ENCODE measurements around the gene FAM200A. TPM values are rescaled to one million over a fixed set of nuclear protein-coding genes. Genes with fewer than 3 reads are reported as not detected.
"Not testable (repeated sequence)": the region's sequence is repeated elsewhere in the genome, so short reads cannot be mapped to it uniquely, and the experiment has no call there.

FAM200A gene
- total RNA-seq, 4 donors from 2014 or later = 2.1 to 3.8 (median 3.3) TPM

- Histone ChIP-seq H3K4me1 (peaks cover 30 to 57% (median 43%) of the 10 kb centered on the region in 4 donors), H3K27ac (replicated peaks in 1 of 4) (no peak overlapping the region), H3K9me3 (no peaks in the 10 kb centered on the region), H3K27me3 (no peaks in the 10 kb centered on the region), H3K36me3 (peaks cover 0 to 37% (median 8%) of the 10 kb centered on the region in 4 donors), H3K4me3 (no peak overlapping the region)
- no peak for TF ChIP-seq EP300 (IDR thresholded peaks at IDR 0.05)
- TF ChIP-seq POLR2AphosphoS5 (IDR thresholded peaks at IDR 0.05) = no peak
- no peak for TF ChIP-seq CTCF (IDR thresholded peaks at IDR 0.05)
- no peak for TF ChIP-seq POLR2A (IDR thresholded peaks at IDR 0.05; ENCODE audit: low read depth)
- intact Hi-C loops (cut with DNase I) = loop anchor here (5.0 kb wide), 2 partner anchors 53 to 62 kb away; partner anchors contain the start of genes ZKSCAN5, ZNF394 and ZSCAN25
- WGBS = 83% methylated on average over 2 of the region's 2 CpGs
- DNase-seq (ENCODE audit: extremely low spot score) = no peak
These were observed 3.0 kb upstream of the FAM200A start for GRCh38 chr7:99554939-99555338.

- TF ChIP-seq POLR2AphosphoS5 (IDR thresholded peaks at IDR 0.05) (no peak), EP300 (IDR thresholded peaks at IDR 0.05) (no peak), CTCF (IDR thresholded peaks at IDR 0.05) (no peak), POLR2A (IDR thresholded peaks at IDR 0.05; ENCODE audit: low read depth) (no peak)
- peaks cover 23 to 47% (median 35%) of the 10 kb centered on the region in 4 donors for H3K4me1 ChIP-seq
- no peak for DNase-seq (ENCODE audit: extremely low spot score)
- H3K9me3 ChIP-seq = no peaks in the 10 kb centered on the region
- no peak overlapping the region for H3K27ac ChIP-seq (replicated peaks in 1 of 4)
- H3K4me3 ChIP-seq = no peak overlapping the region
- peaks cover 4 to 47% (median 12%) of the 10 kb centered on the region in 4 donors for H3K36me3 ChIP-seq
- intact Hi-C loops (cut with DNase I) = loop anchor here (5.0 kb wide), 1 partner anchor 51 kb away; the partner anchor contains the start of genes ZKSCAN5 and ZNF394
- WGBS = 93% methylated on average over 4 of the region's 4 CpGs
- H3K27me3 ChIP-seq = no peaks in the 10 kb centered on the region
These were observed 1.1 kb upstream of the FAM200A start for GRCh38 chr7:99553039-99553438.

- peak overlapping the region; percentile 87 to 89 (median 88) for H3K27ac ChIP-seq (replicated peaks in 1 of 4)
- no peak for DNase-seq (ENCODE audit: extremely low spot score)
- peak overlapping the region; percentile 78 to 97 (median 86) for H3K4me3 ChIP-seq
- H3K9me3 ChIP-seq = no peaks in the 10 kb centered on the region
- H3K36me3 ChIP-seq = peaks cover 15 to 54% (median 19%) of the 10 kb centered on the region in 4 donors
- H3K4me1 ChIP-seq = peaks cover 14 to 33% (median 20%) of the 10 kb centered on the region in 4 donors
- 13% methylated on average over 6 of the region's 15 CpGs for WGBS
- H3K27me3 ChIP-seq = no peaks in the 10 kb centered on the region
- no peak for TF ChIP-seq POLR2AphosphoS5 (IDR thresholded peaks at IDR 0.05)
- TF ChIP-seq CTCF (IDR thresholded peaks at IDR 0.05) = no peak
- TF ChIP-seq POLR2A (IDR thresholded peaks at IDR 0.05; ENCODE audit: low read depth) = no peak
- no peak for TF ChIP-seq EP300 (IDR thresholded peaks at IDR 0.05)
- intact Hi-C loops (cut with DNase I) = loop anchor here (5.0 kb wide), 1 partner anchor 49 kb away; the partner anchor contains the start of genes ZKSCAN5 and ZNF394
These were observed 580 bp downstream of the FAM200A start for GRCh38 chr7:99551334-99551733.

GRCh38 chr7:99549545-99549944, 2.4 kb downstream of the FAM200A start:
- H3K4me1 ChIP-seq = peaks cover 14 to 25% (median 19%) of the 10 kb centered on the region in 4 donors
- H3K27me3 ChIP-seq; H3K9me3 ChIP-seq; H3K27ac ChIP-seq (replicated peaks in 1 of 4); H3K4me3 ChIP-seq; intact Hi-C loops (cut with DNase I); DNase-seq (ENCODE audit: extremely low spot score): not testable (repeated sequence)
- WGBS = 100% methylated on average over 1 of the region's 2 CpGs
- peaks cover 12 to 38% (median 15%) of the 10 kb centered on the region in 4 donors for H3K36me3 ChIP-seq

GRCh38 chr7:99545308-99545707, 6.6 kb downstream of the FAM200A start:
- Histone ChIP-seq H3K9me3 (peaks cover 0 to 27% (median 17%) of the 10 kb centered on the region in 4 donors), H3K36me3 (peaks cover 12 to 31% (median 20%) of the 10 kb centered on the region in 4 donors)
- WGBS = 95% methylated on average over 5 of the region's 5 CpGs
- H3K4me3 ChIP-seq; H3K27me3 ChIP-seq; DNase-seq (ENCODE audit: extremely low spot score); H3K4me1 ChIP-seq; H3K27ac ChIP-seq (replicated peaks in 1 of 4); intact Hi-C loops (cut with DNase I): not testable (repeated sequence)

- intact Hi-C loops (cut with DNase I) = no loop called here
- TF ChIP-seq EP300 (IDR thresholded peaks at IDR 0.05) (no peak), POLR2A (IDR thresholded peaks at IDR 0.05; ENCODE audit: low read depth) (no peak), CTCF (IDR thresholded peaks at IDR 0.05) (no peak), POLR2AphosphoS5 (IDR thresholded peaks at IDR 0.05) (no peak)
- Histone ChIP-seq H3K4me1 (no peaks in the 10 kb centered on the region), H3K36me3 (peaks cover 12 to 27% (median 20%) of the 10 kb centered on the region in 4 donors), H3K4me3 (no peak overlapping the region), H3K27ac (replicated peaks in 1 of 4) (no peak overlapping the region), H3K9me3 (peaks cover 0 to 39% (median 24%) of the 10 kb centered on the region in 4 donors), H3K27me3 (no peaks in the 10 kb centered on the region)
- no peak for DNase-seq (ENCODE audit: extremely low spot score)
- 90% methylated on average over 6 of the region's 6 CpGs for WGBS
These were observed 8.0 kb downstream of the FAM200A start for GRCh38 chr7:99543916-99544315.
